Measurements from ENCODE around the gene IL12RB2. TPM values are rescaled to one million over a fixed set of nuclear protein-coding genes. Genes with fewer than 3 reads are reported as not detected.

Gene IL12RB2
- total RNA-seq, 1 donor from 2014 or later: not detected

- no peaks in the 10 kb centered on the region for H3K36me3 ChIP-seq
- H3K9me3 ChIP-seq: no peaks in the 10 kb centered on the region
- H3K27ac ChIP-seq: no peak overlapping the region
- H3K4me3 ChIP-seq: no peak overlapping the region
- H3K27me3 ChIP-seq: no peaks in the 10 kb centered on the region
- no peak for DNase-seq (ENCODE audit: low spot score in 2 of 2)
- TF ChIP-seq, protein P1, sequence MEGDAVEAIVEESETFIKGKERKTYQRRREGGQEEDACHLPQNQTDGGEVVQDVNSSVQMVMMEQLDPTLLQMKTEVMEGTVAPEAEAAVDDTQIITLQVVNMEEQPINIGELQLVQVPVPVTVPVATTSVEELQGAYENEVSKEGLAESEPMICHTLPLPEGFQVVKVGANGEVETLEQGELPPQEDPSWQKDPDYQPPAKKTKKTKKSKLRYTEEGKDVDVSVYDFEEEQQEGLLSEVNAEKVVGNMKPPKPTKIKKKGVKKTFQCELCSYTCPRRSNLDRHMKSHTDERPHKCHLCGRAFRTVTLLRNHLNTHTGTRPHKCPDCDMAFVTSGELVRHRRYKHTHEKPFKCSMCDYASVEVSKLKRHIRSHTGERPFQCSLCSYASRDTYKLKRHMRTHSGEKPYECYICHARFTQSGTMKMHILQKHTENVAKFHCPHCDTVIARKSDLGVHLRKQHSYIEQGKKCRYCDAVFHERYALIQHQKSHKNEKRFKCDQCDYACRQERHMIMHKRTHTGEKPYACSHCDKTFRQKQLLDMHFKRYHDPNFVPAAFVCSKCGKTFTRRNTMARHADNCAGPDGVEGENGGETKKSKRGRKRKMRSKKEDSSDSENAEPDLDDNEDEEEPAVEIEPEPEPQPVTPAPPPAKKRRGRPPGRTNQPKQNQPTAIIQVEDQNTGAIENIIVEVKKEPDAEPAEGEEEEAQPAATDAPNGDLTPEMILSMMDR (IDR thresholded peaks at IDR 0.05): no peak
- intact Hi-C loops (cut with DNase I): no loop called here
- no peaks in the 10 kb centered on the region for H3K4me1 ChIP-seq
Observed at GRCh38 chr1:67313934-67314671, 6.4 kb downstream of the IL12RB2 start.

DNA sequence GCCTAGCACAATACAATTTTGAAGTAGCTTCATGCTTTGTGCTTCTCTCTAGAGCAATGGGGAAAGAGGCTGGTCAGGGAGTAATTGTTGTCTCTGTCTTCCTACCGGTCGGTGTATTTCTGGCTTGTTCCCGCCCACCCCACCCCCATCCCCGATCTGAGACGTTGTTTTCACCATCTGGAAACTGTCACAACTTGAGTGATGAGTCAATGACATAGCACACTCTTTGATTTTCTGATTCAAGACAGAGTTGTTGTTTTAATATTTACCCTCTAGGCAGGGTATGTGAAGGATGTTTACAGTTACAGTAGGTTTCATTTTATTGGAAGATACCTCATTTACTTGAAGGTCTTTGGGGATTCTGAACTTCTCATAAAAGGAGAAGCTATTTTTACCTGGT lies 7.0 kb downstream of the IL12RB2 start:
- intact Hi-C loops (cut with DNase I): no loop called here
- Histone ChIP-seq H3K4me3 (no peak overlapping the region), H3K4me1 (no peaks in the 10 kb centered on the region), H3K36me3 (no peaks in the 10 kb centered on the region), H3K9me3 (no peaks in the 10 kb centered on the region), H3K27me3 (no peaks in the 10 kb centered on the region), H3K27ac (no peak overlapping the region)
- no peak for DNase-seq (ENCODE audit: low spot score in 2 of 2)
- TF ChIP-seq, protein P1 (IDR thresholded peaks at IDR 0.05): no peak

GRCh38 chr1:67316180-67316902 lies 8.7 kb downstream of the IL12RB2 start:
- Histone ChIP-seq H3K9me3 (no peaks in the 10 kb centered on the region), H3K4me3 (no peak overlapping the region), H3K36me3 (no peaks in the 10 kb centered on the region), H3K27ac (no peak overlapping the region), H3K27me3 (no peaks in the 10 kb centered on the region), H3K4me1 (no peaks in the 10 kb centered on the region)
- TF ChIP-seq, protein P1 (IDR thresholded peaks at IDR 0.05): no peak
- DNase-seq (ENCODE audit: low spot score in 2 of 2): no peak
- intact Hi-C loops (cut with DNase I): no loop called here

GRCh38 chr1:67316918-67317317 lies 9.2 kb downstream of the IL12RB2 start:
- intact Hi-C loops (cut with DNase I): no loop called here
- H3K9me3 ChIP-seq: no peaks in the 10 kb centered on the region
- no peak overlapping the region for H3K27ac ChIP-seq
- no peak overlapping the region for H3K4me3 ChIP-seq
- H3K4me1 ChIP-seq: no peaks in the 10 kb centered on the region
- TF ChIP-seq, protein P1 (IDR thresholded peaks at IDR 0.05): no peak
- no peaks in the 10 kb centered on the region for H3K27me3 ChIP-seq
- no peak for DNase-seq (ENCODE audit: low spot score in 2 of 2)
- no peaks in the 10 kb centered on the region for H3K36me3 ChIP-seq

DNA sequence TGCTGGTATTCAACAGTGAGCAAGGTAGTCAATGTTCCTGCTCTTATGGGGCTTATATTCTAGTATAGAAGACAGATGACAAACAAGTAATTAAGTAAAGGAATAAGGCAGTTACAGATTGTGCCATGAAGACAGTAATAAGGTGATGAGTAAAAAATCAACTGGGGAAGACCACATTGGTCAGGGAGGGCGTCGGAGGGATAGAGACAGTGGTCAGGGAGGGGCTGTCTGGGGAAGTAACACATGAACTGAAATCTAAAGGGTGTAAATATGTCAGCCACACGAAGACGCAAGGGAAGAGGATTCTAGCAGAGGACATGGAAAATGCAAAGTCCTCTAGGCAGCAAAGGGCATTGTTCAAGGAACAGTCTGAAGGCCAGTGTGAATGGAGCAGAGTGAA lies 10.1 kb downstream of the IL12RB2 start:
- intact Hi-C loops (cut with DNase I): no loop called here
- TF ChIP-seq, protein P1 (IDR thresholded peaks at IDR 0.05): no peak
- Histone ChIP-seq H3K27me3 (no peaks in the 10 kb centered on the region), H3K27ac (no peak overlapping the region), H3K4me1 (no peaks in the 10 kb centered on the region), H3K4me3 (no peak overlapping the region), H3K36me3 (no peaks in the 10 kb centered on the region), H3K9me3 (no peaks in the 10 kb centered on the region)
- DNase-seq (ENCODE audit: low spot score in 2 of 2): no peak
